PFSK-1 (cell line): ENCODE measurements around the gene RBM14.

Experiments used
- FOXP2 ChIP-seq: optimal IDR thresholded peaks from 2 replicates; pipeline ENCODE3; 2011; ENCODE audit warnings: borderline replicate concordance, control low read depth, inconsistent platforms; ENCODE audit not compliant: insufficient read depth; ENCODE audit errors: extremely low read length, extremely low read depth
- POLR2AphosphoS5 ChIP-seq: IDR thresholded peaks from 2 replicates; pipeline ENCODE4 v1.6.1; 2012; ENCODE audit warnings: low read depth, mild to moderate bottlenecking, control low read depth, low read length, moderate library complexity
- REST ChIP-seq, 2 experiments: IDR thresholded peaks; 2 replicates each; pipeline versions ENCODE4 v1.6.1 to v1.8.0; 2011 to 2012; ENCODE audit warnings: low read depth in 2 of 2, low read length in 2 of 2, control low read depth in 1 of 2, inconsistent platforms in 1 of 2, mild to moderate bottlenecking in 1 of 2, moderate library complexity in 1 of 2; ENCODE audit not compliant: insufficient read depth in 1 of 2
- SIN3A ChIP-seq: IDR thresholded peaks from 2 replicates; pipeline ENCODE4 v1.6.1; 2012; ENCODE audit warnings: mild to moderate bottlenecking, low read length, moderate library complexity, borderline replicate concordance; ENCODE audit not compliant: insufficient read depth
- TAF1 ChIP-seq: IDR thresholded peaks from 2 replicates; pipeline ENCODE4 v1.6.1; 2012; ENCODE audit warnings: low read length, control low read depth, borderline replicate concordance; ENCODE audit not compliant: insufficient read depth

The RBM14 gene

GRCh38 chr11:66570079-66570849 is 46.2 kb upstream of the RBM14 start:
- no peak for TF ChIP-seq POLR2AphosphoS5
- no peak for TF ChIP-seq FOXP2
- no peak for TF ChIP-seq TAF1
- TF ChIP-seq SIN3A = no peak
- no peak for TF ChIP-seq REST (IDR thresholded peaks at IDR 0.05; ENCODE audit: insufficient read depth in 1 of 2, low read depth in 2 of 2, low read length in 2 of 2)

- no peak for TF ChIP-seq SIN3A
- no peak for TF ChIP-seq POLR2AphosphoS5
- TF ChIP-seq TAF1 = no peak
- no peak for TF ChIP-seq REST (IDR thresholded peaks at IDR 0.05; ENCODE audit: insufficient read depth in 1 of 2, low read depth in 2 of 2, low read length in 2 of 2)
- no peak for TF ChIP-seq FOXP2
Observed at GRCh38 chr11:66570850-66571180, 45.6 kb upstream of the RBM14 start.

GRCh38 chr11:66579017-66579606 is 37.3 kb upstream of the RBM14 start:
- no peak for TF ChIP-seq TAF1
- TF ChIP-seq POLR2AphosphoS5 = no peak
- TF ChIP-seq SIN3A = no peak
- TF ChIP-seq FOXP2 = peak; percentile 53
- TF ChIP-seq REST (IDR thresholded peaks at IDR 0.05; ENCODE audit: insufficient read depth in 1 of 2, low read depth in 2 of 2, low read length in 2 of 2) = no peak

- TF ChIP-seq TAF1 (no peak), FOXP2 (no peak), SIN3A (no peak), REST (IDR thresholded peaks at IDR 0.05; ENCODE audit: insufficient read depth in 1 of 2, low read depth in 2 of 2, low read length in 2 of 2) (no peak), POLR2AphosphoS5 (no peak)
Observed at GRCh38 chr11:66580803-66581202, 35.6 kb upstream of the RBM14 start.
